GM18951 (cell line): ENCODE data around the gene DIPK1A.
"Not testable (repeated sequence)": the region's sequence is repeated elsewhere in the genome, so short reads cannot be mapped to it uniquely, and the experiment has no call there.

Experiments used
- POLR2A ChIP-seq: IDR thresholded peaks from 4 replicates; pipeline ENCODE4 v1.6.1; 2011; ENCODE audit warnings: mild to moderate bottlenecking; ENCODE audit not compliant: insufficient read length, insufficient read depth; ENCODE audit errors: extremely low read depth
- in situ Hi-C: fragments of 300-500 bp; cut with MboI; formaldehyde crosslinking; loops from one replicate; pipeline ENCODE4 v1.12.0; 2022; ENCODE audit warnings: low sequenced_read_pairs, mixed read lengths, inconsistent platforms; ENCODE audit not compliant: unreplicated experiment

The DIPK1A gene

DNA sequence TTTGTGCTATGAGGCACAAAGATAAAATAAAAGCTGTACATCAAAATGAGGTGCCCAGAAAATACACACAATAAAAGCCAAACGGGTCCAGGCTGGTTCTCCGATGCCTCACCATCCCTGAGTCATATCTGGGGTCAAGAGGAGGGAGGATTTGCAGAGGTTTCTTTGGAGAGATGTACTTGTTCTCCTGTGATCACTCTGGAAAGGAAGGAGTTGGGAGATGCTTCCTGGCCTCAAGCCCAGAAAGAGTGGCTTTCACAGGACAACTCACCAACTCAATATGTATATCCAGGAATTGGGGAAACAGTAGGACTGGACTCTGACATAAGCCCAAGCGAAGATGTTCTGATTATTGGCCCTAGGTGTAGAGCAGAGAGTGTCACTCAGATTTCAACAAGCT, 51.9 kb downstream of the DIPK1A start:
- no peak for TF ChIP-seq POLR2A
- in situ Hi-C loops = no loop called here

DNA sequence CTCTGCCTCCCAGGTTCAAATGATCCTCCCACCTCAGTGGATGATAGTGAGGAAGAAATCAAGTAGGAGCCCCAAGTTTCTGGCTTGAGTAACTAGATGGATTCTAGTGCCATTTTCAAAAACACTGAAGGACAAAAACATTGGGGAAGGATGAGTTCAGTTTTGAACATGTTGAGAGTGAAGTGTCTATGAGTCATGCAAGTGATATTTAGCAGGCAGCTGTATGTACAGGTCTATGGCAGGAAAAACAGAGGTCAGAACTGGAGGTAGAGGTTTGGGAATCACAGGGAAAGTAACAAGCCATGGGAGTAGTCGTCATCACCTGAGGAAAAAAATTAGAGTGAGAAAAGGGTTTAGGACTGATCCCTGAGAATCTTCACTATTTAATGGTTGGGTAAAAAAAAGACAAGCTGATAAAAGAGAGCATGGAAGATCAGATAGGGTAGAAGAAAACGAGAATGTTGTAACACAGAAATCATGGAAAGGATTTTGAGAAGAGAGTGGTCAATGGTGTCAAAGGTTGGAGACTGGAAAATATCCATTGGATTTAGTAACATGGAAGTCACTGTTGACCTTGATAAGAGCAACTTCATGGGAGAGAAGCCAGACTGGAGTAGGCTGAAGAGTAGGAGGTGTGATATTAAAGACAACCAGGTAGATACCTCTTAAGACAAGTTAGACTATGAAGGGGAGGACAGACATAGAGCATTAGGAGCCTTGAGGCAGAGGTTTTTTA, 53.1 kb downstream of the DIPK1A start:
- in situ Hi-C loops = no loop called here
- TF ChIP-seq POLR2A = no peak

DNA sequence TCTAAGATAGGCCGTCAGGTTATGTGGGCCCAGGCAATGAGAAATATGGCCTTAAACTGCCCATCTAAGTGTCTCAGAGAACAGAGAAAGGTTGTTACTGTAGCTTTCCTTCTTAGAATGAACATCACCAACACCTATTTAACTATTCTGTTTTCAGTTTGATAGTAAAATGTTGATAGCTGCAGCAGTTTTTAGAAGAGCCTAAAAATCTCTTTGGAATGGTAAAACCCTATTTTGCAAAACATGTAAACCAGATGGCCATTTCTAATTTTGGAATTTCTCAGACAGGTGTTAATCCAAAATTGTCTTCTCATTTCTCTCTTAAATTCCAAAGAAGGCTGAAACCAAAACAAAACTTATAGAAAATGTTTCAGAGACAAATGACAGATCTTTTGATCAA, 57.5 kb downstream of the DIPK1A start:
- in situ Hi-C loops = no loop called here
- no peak for TF ChIP-seq POLR2A

DNA sequence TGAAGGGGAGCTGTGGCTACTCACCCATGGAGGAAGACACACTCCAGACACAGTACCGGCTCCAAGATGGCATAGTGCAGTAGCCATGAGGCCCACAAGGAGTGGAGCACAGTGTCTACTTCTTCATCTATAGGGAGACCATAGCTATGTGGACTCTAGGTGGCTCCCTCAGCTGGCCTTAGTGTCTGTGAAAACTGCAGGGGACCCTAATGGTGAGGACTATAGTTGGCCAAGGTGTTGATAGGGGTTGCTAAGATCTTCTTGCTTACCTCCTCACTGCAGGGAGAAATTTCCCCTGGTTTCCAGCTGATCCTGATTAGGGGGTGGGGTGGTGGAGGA, 58.9 kb downstream of the DIPK1A start:
- in situ Hi-C loops = no loop called here
- no peak for TF ChIP-seq POLR2A

DNA sequence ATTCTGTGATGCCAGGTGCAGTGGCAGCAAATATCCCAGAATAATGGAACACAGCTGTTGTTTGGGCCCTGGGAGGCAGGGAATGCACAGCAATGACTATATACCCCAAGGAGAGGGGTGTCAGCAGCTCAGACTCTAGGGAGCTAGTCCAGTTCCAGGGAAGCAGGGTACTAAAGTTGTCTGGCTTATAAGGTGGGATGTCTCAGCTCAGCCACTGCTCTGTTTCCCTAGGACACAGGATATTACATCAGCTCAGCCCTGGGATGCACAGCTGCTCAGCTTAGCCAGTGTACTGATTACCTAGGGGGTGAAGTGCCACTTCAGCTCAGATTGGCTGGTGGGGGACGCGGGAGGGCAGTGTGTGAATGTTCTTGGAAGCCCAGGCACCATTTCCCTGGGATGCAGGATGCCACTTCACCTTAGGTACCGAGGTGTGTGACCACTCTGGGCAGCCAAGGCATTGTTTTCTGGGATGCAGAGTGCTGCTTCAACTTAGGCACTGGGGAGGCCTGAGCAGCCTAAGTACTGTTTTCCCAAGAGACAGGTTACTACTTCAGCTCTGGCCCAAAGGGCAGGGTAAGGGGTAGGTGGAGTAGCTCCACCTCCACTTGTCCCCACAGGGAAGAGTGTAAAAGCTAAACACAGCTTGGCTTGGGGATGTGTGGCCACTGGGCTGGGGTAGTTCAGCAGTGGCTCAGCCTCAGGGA, 59.4 kb downstream of the DIPK1A start:
- in situ Hi-C loops = no loop called here

DNA sequence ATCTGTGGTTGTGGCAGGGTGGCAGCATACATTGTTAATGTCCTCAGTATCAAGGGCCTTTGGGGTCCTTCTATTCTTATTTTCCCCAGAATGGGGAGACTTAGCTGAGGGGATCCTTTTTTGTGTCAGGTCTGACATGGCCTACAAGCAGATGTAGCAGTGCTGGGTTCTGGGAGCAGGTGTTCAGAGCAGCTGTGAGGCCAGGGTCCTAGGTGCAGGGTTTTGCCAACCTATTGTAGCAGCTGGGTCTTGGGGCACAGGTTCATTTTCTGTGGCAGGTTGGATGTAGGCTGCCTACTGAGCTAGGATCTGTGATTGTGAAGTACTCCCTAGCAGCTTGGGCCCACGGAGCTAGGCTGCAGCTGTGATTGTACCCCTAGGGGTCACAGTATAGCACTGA, 60.1 kb downstream of the DIPK1A start:
- no peak for TF ChIP-seq POLR2A
- in situ Hi-C loops = no loop called here

More for the DNA sequence above, 59.4 kb downstream of the DIPK1A start:
- no peak for TF ChIP-seq POLR2A

DNA sequence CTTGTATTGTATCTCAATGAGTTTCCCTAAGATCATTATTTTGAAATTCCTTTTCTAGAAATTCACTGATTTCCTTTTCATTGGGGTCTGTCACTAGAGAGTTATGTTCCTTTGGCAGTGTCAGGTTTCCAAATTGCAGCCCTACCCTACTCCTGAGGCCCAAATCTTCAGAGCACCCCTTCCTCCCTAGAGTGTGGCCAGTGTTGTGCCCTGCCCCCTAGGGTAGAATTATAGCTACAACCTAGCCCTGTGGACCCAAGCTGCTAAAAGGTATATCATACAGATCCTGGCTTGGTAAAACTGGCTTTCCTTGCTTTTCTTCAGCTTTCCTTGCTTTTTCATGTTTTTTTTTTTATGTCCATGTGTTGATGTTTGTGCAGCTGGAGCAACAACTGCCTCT, 60.7 kb downstream of the DIPK1A start:
- in situ Hi-C loops = no loop called here
- no peak for TF ChIP-seq POLR2A

DNA sequence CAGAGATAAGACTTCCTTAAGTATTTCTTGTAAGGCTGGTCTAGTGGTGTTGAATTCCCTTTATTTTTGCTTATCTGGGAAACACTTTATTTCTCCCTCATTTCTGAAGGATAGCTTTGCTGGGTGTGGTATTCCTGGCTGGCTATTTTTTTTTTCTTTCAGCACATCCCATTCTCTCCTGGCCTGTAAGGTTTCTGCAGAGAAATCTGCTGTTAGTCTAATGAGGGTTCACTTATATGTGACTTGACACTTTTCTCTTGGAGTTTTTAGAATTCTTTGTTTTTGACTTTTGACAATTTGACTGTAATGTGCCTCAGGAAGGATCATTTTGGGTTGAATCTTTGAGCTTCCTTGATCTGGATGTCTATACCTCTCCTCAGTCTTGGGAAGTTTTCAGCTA, 61.5 kb downstream of the DIPK1A start:
- no peak for TF ChIP-seq POLR2A
- in situ Hi-C loops = no loop called here

DNA sequence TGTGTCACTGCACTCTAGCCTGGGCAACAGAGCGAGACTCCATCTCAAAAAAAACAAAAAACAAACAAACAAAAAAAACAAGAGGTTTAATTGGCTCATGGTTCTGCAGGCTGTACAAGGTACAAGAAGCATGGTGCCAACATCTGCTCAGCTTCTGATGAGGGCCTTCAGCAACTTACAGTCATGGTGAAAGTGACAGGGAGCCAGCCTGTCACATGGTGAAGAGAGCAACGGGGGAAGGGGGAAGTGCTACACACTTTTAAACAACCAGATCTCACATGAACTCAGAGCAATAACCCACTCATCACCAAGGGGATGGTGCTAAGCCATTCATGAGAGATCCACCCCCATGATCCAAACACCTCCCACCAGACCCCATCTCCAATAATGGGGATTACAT, 63.2 kb downstream of the DIPK1A start:
- in situ Hi-C loops = not testable (repeated sequence)

DNA sequence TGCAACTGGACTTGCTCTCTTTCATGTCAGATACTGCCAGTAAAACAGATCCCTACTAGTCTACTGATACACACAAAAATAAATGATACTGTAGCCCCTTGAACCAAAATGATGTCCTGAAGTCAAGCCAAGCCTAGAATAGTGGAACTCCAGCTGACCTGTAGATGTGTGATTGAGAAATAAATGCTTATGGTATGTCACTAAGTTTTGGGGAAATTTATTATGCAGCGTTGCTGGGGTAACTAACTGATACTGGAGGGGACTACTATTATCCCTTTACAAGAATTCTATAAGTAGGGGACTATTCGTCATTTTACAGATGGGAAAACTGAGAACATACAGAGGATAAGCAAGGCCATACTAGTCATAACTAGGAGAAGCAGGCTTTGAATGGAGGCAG, 73.8 kb downstream of the DIPK1A start:
- TF ChIP-seq POLR2A = no peak
- in situ Hi-C loops = no loop called here

DNA sequence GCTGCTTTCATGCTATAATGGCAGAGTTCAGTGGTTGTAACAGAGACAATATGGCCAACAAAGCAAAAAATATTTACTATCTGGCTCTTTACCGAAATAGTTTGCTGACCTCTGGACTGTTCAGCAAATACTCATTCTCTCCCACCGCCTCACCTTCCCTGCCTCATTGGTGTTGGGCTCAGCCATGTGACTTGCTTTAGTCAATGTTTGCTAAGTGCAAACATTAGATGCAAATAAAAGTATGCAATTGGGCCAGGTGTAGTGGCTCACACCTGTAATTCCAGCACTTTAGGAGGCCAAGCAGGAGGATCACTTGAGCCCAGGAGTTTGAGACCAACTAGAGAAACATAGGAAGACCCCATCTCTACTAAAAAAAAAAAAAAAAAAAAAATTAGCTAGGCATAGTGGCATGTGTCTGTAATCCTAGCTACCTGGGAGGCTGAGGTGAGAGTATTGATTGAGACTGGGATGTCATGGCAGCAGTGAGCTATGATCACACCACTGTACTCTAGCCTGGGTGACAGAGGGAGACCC, 74.3 kb downstream of the DIPK1A start:
- in situ Hi-C loops = no loop called here
- TF ChIP-seq POLR2A = no peak

DNA sequence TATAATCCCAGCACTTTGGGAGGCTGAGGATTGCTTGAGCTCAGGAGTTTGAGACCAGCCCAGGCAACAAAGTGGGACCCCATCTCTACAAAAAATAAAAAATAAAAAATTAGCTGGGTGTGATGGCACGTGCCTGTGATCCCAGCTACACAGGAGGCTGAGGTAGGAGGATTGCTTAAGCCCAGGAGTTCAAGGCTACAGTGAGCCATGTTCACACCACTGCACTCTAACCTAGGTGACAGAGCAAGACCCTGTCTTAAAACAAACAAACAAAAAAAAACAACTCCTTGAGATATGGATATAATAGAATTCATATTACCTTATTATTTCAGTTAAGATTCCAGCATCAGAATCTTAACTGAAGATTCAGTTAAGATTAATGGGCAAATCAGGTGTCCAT, 77.1 kb downstream of the DIPK1A start:
- no peak for TF ChIP-seq POLR2A
- in situ Hi-C loops = no loop called here

DNA sequence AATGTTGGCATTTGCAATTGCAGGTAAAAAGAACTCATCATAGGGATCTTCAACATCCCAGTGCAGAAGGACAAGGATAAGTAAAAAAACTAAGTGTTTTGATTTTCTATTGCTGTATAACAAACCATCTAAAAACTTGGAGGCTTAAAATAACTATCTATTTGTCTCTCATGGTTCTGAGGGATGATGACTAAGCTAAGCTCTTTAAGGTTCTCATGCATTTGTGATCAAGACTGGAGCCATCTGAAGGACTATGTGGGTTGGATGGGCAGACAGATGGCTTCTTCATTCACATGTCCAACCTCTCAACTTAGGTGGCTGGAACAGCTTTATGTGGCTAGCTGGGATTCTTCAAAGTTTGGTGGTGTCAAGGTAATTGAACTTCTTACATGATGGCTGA, 78.0 kb downstream of the DIPK1A start:
- no peak for TF ChIP-seq POLR2A

DNA sequence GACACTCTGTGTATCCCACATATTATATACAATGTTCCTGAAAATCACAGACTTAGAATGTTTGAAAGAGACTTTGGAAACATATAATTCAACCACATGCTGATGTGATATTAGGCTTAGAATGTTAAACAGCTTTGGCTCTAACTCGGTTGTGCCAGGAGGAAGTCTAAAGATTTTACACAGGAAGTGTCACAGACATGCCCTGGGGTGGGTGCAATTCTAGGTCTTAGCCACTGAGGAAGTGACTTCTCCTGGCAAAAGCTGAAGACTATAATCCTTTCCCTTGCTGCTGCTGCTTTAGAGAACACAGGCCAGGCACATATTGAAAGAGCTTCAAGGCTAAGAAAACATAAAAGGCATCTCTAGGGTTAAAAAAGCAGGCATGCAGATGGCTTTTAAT, 78.4 kb downstream of the DIPK1A start:
- no peak for TF ChIP-seq POLR2A
- in situ Hi-C loops = no loop called here

More for the DNA sequence above, 78.0 kb downstream of the DIPK1A start:
- in situ Hi-C loops = no loop called here
